ENCODE measurements around the gene SOX5.

DNA sequence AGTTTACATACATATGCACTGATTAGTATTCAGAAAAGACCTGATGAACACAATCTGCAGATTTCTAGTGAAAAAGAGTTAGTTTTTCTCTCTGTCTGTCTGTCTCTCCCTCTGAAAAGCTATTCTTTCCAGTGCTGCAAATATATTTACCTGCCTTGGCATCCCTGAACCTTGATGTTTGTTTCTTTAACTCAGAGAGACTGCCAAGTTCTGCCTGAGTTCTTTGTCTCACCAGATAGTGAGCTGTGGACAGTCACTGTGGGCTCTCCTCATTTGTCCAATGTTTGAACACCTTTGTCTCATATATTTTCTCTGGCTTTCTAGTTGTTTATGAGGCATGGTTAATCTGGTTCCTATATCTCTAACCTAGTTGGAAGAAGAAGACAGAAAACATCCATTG lies 250.4 kb downstream of the SOX5 start:
- no peak for TF ChIP-seq GATA2 (IDR thresholded peaks at IDR 0.05; ENCODE audit: low read depth, low read length)
- no peak for TF ChIP-seq GATA3 (IDR thresholded peaks at IDR 0.05; ENCODE audit: low read depth, low read length)
